Stimulated activated CD8-positive, alpha-beta memory T cell treated with anti-CD3 and anti-CD28 coated beads, Interleukin-7, amount 100 ng/mL, for 1 hour (primary cell): ENCODE results near the gene POLR3A.
A peak's percentile ranks its signal among the peaks of the same experiment; 100 is the strongest.
"Not testable (repeated sequence)": the region's sequence is repeated elsewhere in the genome, so short reads cannot be mapped to it uniquely, and the experiment has no call there.

Experiments
- DNase-seq, 2 donors: peaks; one replicate each; pipeline ENCODE4 v3.0.0-alpha.2; 2020; ENCODE audit warnings: low read depth in 2 of 2

Gene POLR3A

GRCh38 chr10:78029269-78030226 lies at the start of gene POLR3A:
TSS of gene POLR3A (minus strand) at chr10:78029515. CDS start at chr10:78029407, 108 bp downstream.
- peak; percentile 77 for DNase-seq

- DNase-seq: no peak
Measured at GRCh38 chr10:78078539-78079330, 49.4 kb upstream of the POLR3A start.

- DNase-seq: not testable (repeated sequence)
Measured at GRCh38 chr10:78075806-78076205, 46.5 kb upstream of the POLR3A start.

GRCh38 chr10:78072504-78072903 lies 43.2 kb upstream of the POLR3A start:
- DNase-seq: no peak

GRCh38 chr10:78071857-78072179 lies 42.5 kb upstream of the POLR3A start:
- DNase-seq: no peak

GRCh38 chr10:78071140-78071856 lies 42.0 kb upstream of the POLR3A start:
- DNase-seq: no peak

- DNase-seq: no peak
Measured at GRCh38 chr10:78070726-78071125, 41.4 kb upstream of the POLR3A start.

- not testable (repeated sequence) for DNase-seq
Measured at GRCh38 chr10:78070064-78070463, 40.7 kb upstream of the POLR3A start.

GRCh38 chr10:78069151-78069550 lies 39.8 kb upstream of the POLR3A start:
- no peak for DNase-seq

- no peak for DNase-seq
Measured at GRCh38 chr10:78066728-78067430, 37.6 kb upstream of the POLR3A start.

GRCh38 chr10:78066012-78066411 lies 36.7 kb upstream of the POLR3A start:
- DNase-seq: no peak

- no peak for DNase-seq
Measured at GRCh38 chr10:78065611-78066010, 36.3 kb upstream of the POLR3A start.

- DNase-seq: not testable (repeated sequence)
Measured at GRCh38 chr10:78064919-78065318, 35.6 kb upstream of the POLR3A start.

GRCh38 chr10:78063236-78063635 lies 33.9 kb upstream of the POLR3A start:
- DNase-seq: no peak

GRCh38 chr10:78062296-78062695 lies 33.0 kb upstream of the POLR3A start:
- DNase-seq: no peak

- DNase-seq: no peak
Measured at GRCh38 chr10:78059906-78060702, 30.8 kb upstream of the POLR3A start.

- DNase-seq: no peak
Measured at GRCh38 chr10:78058562-78058961, 29.2 kb upstream of the POLR3A start.

GRCh38 chr10:78053211-78053868 lies 24.0 kb upstream of the POLR3A start:
- DNase-seq: no peak

- no peak for DNase-seq
Measured at GRCh38 chr10:78049851-78050250, 20.5 kb upstream of the POLR3A start.

- peak; percentile 64 to 78 for DNase-seq
Measured at GRCh38 chr10:78047314-78047891, 18.1 kb upstream of the POLR3A start.
